Endodermal cell (in vitro differentiated cells): ENCODE measurements around the gene EPN2. TPM values are rescaled to one million over a fixed set of nuclear protein-coding genes. Genes with fewer than 3 reads are reported as not detected.

ENCODE experiments used
- DNase-seq: peaks from one replicate; pipeline ENCODE4 v3.0.0-alpha.2; 2017
- H3K27ac ChIP-seq: 2 replicates; pipeline ENCODE4 v1.5.1; 2013; ENCODE audit warnings: mild to moderate bottlenecking, low read depth, low read length, moderate library complexity
- H3K27me3 ChIP-seq: 2 replicates; pipeline ENCODE4 v1.6.1; 2013; ENCODE audit warnings: mild to moderate bottlenecking, low read length, moderate library complexity; ENCODE audit not compliant: insufficient read depth, control insufficient read depth, poor library complexity, severe bottlenecking
- H3K36me3 ChIP-seq: 2 replicates; pipeline ENCODE4 v1.7.0; 2013; ENCODE audit warnings: mild to moderate bottlenecking, low read length, moderate library complexity; ENCODE audit not compliant: control insufficient read depth, insufficient read depth
- H3K4me1 ChIP-seq: one replicate; pipeline ENCODE4 v1.7.0; 2013; ENCODE audit warnings: low read length; ENCODE audit not compliant: control insufficient read depth, insufficient read depth
- H3K4me3 ChIP-seq: 2 replicates; pipeline ENCODE4 v1.5.1; 2013; ENCODE audit warnings: mild to moderate bottlenecking, low read length, moderate library complexity
- H3K9ac ChIP-seq: 2 replicates; pipeline ENCODE4 v1.6.1; 2013; ENCODE audit warnings: mild to moderate bottlenecking, low read length, moderate library complexity; ENCODE audit not compliant: poor library complexity, severe bottlenecking; ENCODE audit errors: extremely low read depth
- H3K9me3 ChIP-seq: 2 replicates; pipeline ENCODE4 v1.6.1; 2013; ENCODE audit warnings: mild to moderate bottlenecking, low read length, moderate library complexity; ENCODE audit not compliant: control insufficient read depth
- H3K27ac Mint-ChIP-seq: 2 replicates; pipeline ENCODE4 v1.8.0; 2020; ENCODE audit warnings: mixed read lengths
- H3K27me3 Mint-ChIP-seq: 2 replicates; pipeline ENCODE4 v1.8.0; 2021; ENCODE audit warnings: mild to moderate bottlenecking, mixed read lengths; ENCODE audit not compliant: insufficient read depth
- H3K36me3 Mint-ChIP-seq: 2 replicates; pipeline ENCODE4 v1.8.0; 2020; ENCODE audit warnings: low read depth, mixed read lengths
- H3K4me1 Mint-ChIP-seq: 2 replicates; pipeline ENCODE4 v1.8.0; 2020; ENCODE audit warnings: mixed read lengths
- H3K4me3 Mint-ChIP-seq: 2 replicates; pipeline ENCODE4 v1.8.0; 2020; ENCODE audit warnings: mild to moderate bottlenecking, moderate library complexity, mixed read lengths
- H3K9me3 Mint-ChIP-seq: 2 replicates; pipeline ENCODE4 v1.8.0; 2020; ENCODE audit warnings: mild to moderate bottlenecking, mixed read lengths
- WGBS, 2 experiments: methylation state at CpG; one replicate each; pipeline versions ENCODE4 v1.1.5 to v1.1.7; 2013; ENCODE audit warnings: missing lambda C conversion rate in 2 of 2, mixed read lengths in 1 of 2; ENCODE audit not compliant: insufficient coverage in 1 of 2, insufficient read length in 1 of 2; 5-methylcytosine and 5-hydroxymethylcytosine counted together
- total RNA-seq, 2 donors: library from RNA; stranded (reverse); fragmentation: NEBNext Ultra II Directional in 1 of 2; extraction: Animal tissue kit (Norgen Biotek cat#: 25700) in 1 of 2; gene quantifications; 2 replicates in 1 of 2; 3 replicates in 1 of 2; pipeline ENCODE4 v1.2.1, GENCODE V29; 2021
- TF ChIP-seq, protein P1 (sequence below): fragments of 200-600 bp; sonication (generic); conservative IDR thresholded peaks from 2 replicates; pipeline ENCODE4 v1.5.0; 2021; ENCODE audit warnings: antibody characterized with exemption, mild to moderate bottlenecking

EPN2 gene
- total RNA-seq, 2 donors from 2014 or later, result 46.0 to 50.9 TPM

DNA sequence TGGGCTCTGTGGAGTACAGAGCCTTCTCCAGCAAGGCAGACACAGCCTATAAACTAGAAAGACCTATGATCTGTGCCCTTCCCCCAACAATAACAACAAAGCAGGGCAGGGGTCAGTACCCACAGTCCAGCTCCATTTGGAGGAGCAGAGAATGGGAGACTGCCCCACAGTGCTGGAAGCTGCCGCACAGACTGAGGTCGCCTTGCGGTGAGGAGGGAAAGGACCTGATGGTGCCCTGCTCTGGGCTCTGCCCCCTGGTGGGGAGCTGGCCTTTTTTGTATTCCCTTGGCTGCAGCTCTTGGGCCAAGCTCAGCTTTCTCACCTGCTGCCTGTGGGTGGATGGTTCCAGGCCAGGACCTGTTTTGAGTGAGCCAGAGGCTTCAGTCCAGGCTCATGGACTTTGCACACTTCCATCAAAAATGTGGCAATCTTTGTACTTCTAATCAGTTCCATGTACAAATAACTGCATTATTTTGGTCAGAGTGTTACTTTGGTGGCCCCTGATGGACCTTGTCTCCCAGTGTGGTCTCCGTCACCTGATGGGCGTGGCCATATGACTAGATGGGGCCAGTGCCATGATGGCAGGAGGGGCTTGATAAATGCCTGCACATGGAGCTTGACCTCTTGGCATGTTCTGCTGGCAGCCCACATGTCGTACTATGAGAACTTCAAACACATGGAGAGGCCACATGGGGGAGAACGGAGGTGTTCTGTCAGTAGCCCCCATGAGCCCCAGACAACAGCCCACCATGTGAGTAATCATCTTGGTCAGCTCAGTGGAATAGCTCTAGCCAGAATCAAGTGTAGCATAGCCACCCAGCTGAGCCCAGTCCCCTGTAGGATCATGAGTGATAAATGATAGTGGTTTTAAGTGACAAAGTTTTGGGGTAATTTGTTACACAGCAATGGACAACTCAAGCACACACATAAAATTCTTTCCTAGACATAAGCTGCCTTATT is 101.1 kb downstream of the EPN2 start:
- Histone ChIP-seq H3K9ac (no peak overlapping the region), H3K4me3 (no peak overlapping the region), H3K27me3 (no peaks in the 10 kb centered on the region), H3K9me3 (no peaks in the 10 kb centered on the region), H3K4me1 (no peaks in the 10 kb centered on the region), H3K27ac (no peak overlapping the region), H3K36me3 (peaks cover 12% of the 10 kb centered on the region)
- H3K36me3 Mint-ChIP-seq, result peaks cover 2% of the 10 kb centered on the region
- 85 to 100% methylated on average over 3 to 7 of the region's 7 CpGs for WGBS, 2 experiments
- peaks cover 13% of the 10 kb centered on the region for H3K4me1 Mint-ChIP-seq
- TF ChIP-seq, protein P1, sequence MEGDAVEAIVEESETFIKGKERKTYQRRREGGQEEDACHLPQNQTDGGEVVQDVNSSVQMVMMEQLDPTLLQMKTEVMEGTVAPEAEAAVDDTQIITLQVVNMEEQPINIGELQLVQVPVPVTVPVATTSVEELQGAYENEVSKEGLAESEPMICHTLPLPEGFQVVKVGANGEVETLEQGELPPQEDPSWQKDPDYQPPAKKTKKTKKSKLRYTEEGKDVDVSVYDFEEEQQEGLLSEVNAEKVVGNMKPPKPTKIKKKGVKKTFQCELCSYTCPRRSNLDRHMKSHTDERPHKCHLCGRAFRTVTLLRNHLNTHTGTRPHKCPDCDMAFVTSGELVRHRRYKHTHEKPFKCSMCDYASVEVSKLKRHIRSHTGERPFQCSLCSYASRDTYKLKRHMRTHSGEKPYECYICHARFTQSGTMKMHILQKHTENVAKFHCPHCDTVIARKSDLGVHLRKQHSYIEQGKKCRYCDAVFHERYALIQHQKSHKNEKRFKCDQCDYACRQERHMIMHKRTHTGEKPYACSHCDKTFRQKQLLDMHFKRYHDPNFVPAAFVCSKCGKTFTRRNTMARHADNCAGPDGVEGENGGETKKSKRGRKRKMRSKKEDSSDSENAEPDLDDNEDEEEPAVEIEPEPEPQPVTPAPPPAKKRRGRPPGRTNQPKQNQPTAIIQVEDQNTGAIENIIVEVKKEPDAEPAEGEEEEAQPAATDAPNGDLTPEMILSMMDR, result peak; percentile 94
- DNase-seq, result peak; percentile 96
- H3K27ac Mint-ChIP-seq, result no peak overlapping the region
- H3K27me3 Mint-ChIP-seq, result no peaks in the 10 kb centered on the region
- no peak overlapping the region for H3K4me3 Mint-ChIP-seq
- H3K9me3 Mint-ChIP-seq, result no peaks in the 10 kb centered on the region

DNA sequence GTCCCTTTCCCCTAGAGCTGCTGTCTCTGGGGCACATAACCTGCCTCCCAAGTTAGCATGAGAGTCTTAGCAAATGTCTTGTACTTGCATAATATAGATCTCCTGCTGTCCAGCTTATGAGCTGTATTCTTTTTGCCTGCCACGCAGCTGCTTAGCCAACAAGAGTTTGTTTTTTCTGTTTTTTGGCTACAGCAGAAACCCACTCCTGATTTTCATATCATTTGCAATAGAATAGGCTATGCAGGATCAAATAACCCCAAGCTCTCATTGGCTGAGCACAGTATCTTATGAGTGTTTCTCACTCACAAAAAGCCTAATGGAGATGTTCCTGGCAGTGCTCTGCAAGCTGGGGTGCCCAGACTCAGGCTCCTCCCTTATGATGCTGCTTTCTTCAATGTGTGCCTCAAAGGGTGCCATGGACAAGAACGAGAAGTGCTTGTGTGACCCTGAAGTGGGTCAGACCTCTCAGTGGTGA is 102.2 kb downstream of the EPN2 start:
- no peak overlapping the region for H3K9ac ChIP-seq
- no peaks in the 10 kb centered on the region for H3K9me3 ChIP-seq
- no peaks in the 10 kb centered on the region for H3K9me3 Mint-ChIP-seq
- H3K36me3 ChIP-seq, result peaks cover 3% of the 10 kb centered on the region
- no peaks in the 10 kb centered on the region for H3K4me1 ChIP-seq
- no peak overlapping the region for H3K27ac ChIP-seq
- WGBS, 2 experiments, result 63 to 67% methylated on average over 2 of the region's 2 CpGs
- no peak overlapping the region for H3K27ac Mint-ChIP-seq
- H3K36me3 Mint-ChIP-seq, result peaks cover 2% of the 10 kb centered on the region
- TF ChIP-seq, protein P1, result no peak
- peak; percentile 57 for DNase-seq
- no peak overlapping the region for H3K4me3 ChIP-seq
- no peak overlapping the region for H3K4me3 Mint-ChIP-seq
- H3K27me3 ChIP-seq, result no peaks in the 10 kb centered on the region
- no peaks in the 10 kb centered on the region for H3K27me3 Mint-ChIP-seq
- H3K4me1 Mint-ChIP-seq, result peaks cover 9% of the 10 kb centered on the region

DNA sequence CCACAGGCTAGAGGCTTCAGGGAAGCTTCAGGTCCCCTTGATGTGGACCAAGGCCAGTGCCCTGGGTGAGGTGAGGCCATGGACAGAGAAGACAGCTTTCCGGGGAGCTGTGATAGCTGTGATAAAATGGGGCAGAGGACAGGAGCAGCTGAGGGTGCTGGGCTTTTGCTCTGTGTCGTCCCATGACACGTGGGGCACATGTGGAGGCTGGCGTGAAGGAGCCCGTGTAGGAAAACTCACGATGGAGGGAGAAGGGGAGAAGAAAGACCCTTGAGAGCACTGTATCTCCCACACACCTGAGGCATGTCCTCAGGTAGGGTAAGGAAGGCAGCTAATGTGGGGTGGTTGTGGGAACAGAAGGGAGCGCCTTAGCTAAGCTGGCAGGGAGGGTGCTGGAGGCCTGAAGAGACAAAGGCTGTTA is 104.1 kb downstream of the EPN2 start:
- no peaks in the 10 kb centered on the region for H3K27me3 Mint-ChIP-seq
- H3K9ac ChIP-seq, result no peak overlapping the region
- H3K9me3 ChIP-seq, result no peaks in the 10 kb centered on the region
- no peak overlapping the region for H3K27ac ChIP-seq
- peaks cover 9% of the 10 kb centered on the region for H3K36me3 Mint-ChIP-seq
- H3K4me3 ChIP-seq, result no peak overlapping the region
- TF ChIP-seq, protein P1, result no peak
- no peaks in the 10 kb centered on the region for H3K36me3 ChIP-seq
- H3K4me3 Mint-ChIP-seq, result no peak overlapping the region
- peak; percentile 47 for DNase-seq
- H3K27ac Mint-ChIP-seq, result no peak overlapping the region
- H3K4me1 Mint-ChIP-seq, result peaks cover 9% of the 10 kb centered on the region
- no peaks in the 10 kb centered on the region for H3K9me3 Mint-ChIP-seq
- H3K27me3 ChIP-seq, result no peaks in the 10 kb centered on the region
- H3K4me1 ChIP-seq, result no peaks in the 10 kb centered on the region
- WGBS, 2 experiments, result 78 to 81% methylated on average over 6 to 7 of the region's 7 CpGs
